Uterus (tissue), 2 donors: Measurements from ENCODE around the gene ZNF397.

Experiments used
- POLR2A ChIP-seq, 2 donors: fragments of 450-650 bp; IDR thresholded peaks; one replicate each; pipeline ENCODE4 v1.6.1; 2016; ENCODE audit warnings: antibody characterized with exemption in 2 of 2, mild to moderate bottlenecking in 1 of 2, moderate library complexity in 1 of 2
- TF ChIP-seq, protein P1 (sequence below), 4 experiments: fragments of 200-600 bp in 2 of 4; fragments of 450-650 bp in 2 of 4; sonication (generic) in 2 of 4; IDR thresholded peaks; one replicate each; pipeline ENCODE4 v1.5.1; 2016 to 2019; ENCODE audit warnings: antibody characterized with exemption in 4 of 4, mild to moderate bottlenecking in 2 of 4, moderate library complexity in 1 of 4

DNA sequence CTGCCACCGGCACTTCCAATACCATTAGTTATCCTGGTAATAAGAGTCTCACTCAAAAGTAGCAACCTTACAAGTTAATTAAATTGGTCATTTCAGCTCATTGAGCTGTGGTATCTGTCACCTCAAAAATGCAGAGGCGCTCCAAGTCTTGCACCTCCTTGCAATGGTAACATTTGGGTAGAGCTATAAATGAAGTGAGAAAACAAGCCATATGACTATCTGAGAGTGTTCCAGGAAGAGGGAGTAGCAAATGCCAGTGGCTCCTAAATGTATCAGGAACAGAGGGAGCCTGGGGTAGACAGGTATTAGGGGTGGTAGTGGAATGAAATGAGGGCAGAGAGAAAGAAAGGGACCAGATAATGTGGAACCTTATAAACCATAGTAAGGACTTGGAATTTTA is 55.2 kb downstream of the ZNF397 start:
- TF ChIP-seq, protein P1, sequence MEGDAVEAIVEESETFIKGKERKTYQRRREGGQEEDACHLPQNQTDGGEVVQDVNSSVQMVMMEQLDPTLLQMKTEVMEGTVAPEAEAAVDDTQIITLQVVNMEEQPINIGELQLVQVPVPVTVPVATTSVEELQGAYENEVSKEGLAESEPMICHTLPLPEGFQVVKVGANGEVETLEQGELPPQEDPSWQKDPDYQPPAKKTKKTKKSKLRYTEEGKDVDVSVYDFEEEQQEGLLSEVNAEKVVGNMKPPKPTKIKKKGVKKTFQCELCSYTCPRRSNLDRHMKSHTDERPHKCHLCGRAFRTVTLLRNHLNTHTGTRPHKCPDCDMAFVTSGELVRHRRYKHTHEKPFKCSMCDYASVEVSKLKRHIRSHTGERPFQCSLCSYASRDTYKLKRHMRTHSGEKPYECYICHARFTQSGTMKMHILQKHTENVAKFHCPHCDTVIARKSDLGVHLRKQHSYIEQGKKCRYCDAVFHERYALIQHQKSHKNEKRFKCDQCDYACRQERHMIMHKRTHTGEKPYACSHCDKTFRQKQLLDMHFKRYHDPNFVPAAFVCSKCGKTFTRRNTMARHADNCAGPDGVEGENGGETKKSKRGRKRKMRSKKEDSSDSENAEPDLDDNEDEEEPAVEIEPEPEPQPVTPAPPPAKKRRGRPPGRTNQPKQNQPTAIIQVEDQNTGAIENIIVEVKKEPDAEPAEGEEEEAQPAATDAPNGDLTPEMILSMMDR (IDR thresholded peaks at IDR 0.05), result no peak
- no peak for TF ChIP-seq POLR2A (IDR thresholded peaks at IDR 0.05)
